Colonic mucosa (tissue), 4 donors: Measurements from ENCODE around the gene FNDC4. TPM values are rescaled to one million over a fixed set of nuclear protein-coding genes. Genes with fewer than 3 reads are reported as not detected.

Source experiments
- DNase-seq: peaks from one replicate; pipeline ENCODE4 v3.0.0-alpha.2; 2020
- H3K27ac ChIP-seq: fragments of 200-600 bp; one replicate; pipeline ENCODE4 v1.8.0; 2021
- H3K27me3 ChIP-seq: fragments of 200-600 bp; one replicate; pipeline ENCODE4 v1.8.0; 2021
- H3K36me3 ChIP-seq: fragments of 200-600 bp; one replicate; pipeline ENCODE4 v1.8.0; 2021
- H3K4me1 ChIP-seq: fragments of 200-600 bp; one replicate; pipeline ENCODE4 v1.8.0; 2021; ENCODE audit warnings: mild to moderate bottlenecking
- H3K4me3 ChIP-seq: fragments of 200-600 bp; one replicate; pipeline ENCODE4 v1.8.0; 2021
- H3K9ac ChIP-seq, 2 donors: one replicate each; pipeline ENCODE4 v1.7.0; 2013; ENCODE audit warnings: control low read depth in 2 of 2, low read depth in 2 of 2, low read length in 2 of 2
- H3K9me3 ChIP-seq: fragments of 200-600 bp; one replicate; pipeline ENCODE4 v1.8.0; 2021
- intact Hi-C: fragments of 100-400 bp; cut with DNase I; formaldehyde crosslinking; loops from one replicate; pipeline ENCODE4 v1.14.1; 2022
- total RNA-seq, 2 donors: library from RNA; stranded (reverse); fragmentation: NEBNext Ultra II Directional in 1 of 2; extraction: Animal tissue kit (Norgen Biotek cat#: 25700) in 1 of 2; gene quantifications; one replicate each; pipeline ENCODE4 v1.2.1, GENCODE V29; 2021
- TF ChIP-seq, protein P1 (sequence below): fragments of 200-600 bp; IDR thresholded peaks from one replicate; pipeline ENCODE4 v1.8.0; 2022; ENCODE audit warnings: antibody characterized with exemption, mild to moderate bottlenecking
- donor health status: healthy.
- donor health status: DM: no; HTN: no; CAD: no.
- donor health status: DM: no; HTN: no; CAD: no.

Gene FNDC4
- total RNA-seq, 2 donors from 2014 or later = 0.64 to 1.1 TPM

DNA sequence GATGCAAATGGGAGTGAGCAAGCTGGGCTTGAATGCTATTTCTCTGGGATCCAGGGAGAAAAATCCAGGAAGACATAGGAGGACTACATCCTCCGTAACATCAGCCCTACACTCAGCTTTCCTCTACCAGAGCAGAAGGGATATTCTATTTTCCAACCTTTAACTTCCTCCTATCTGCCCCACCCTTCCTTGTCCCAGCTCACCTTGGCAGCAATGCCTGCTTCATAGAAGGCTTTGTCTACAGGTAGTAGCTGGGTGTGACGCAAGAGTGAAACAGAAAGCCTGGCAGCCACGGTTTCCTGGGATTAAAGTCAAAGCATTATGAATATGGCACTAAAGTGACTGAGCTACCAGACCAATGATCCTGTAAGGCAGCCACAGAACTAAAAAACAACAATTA lies 48.9 kb downstream of the FNDC4 start:
- no peaks in the 10 kb centered on the region for H3K9me3 ChIP-seq
- intact Hi-C loops = no loop called here
- H3K9ac ChIP-seq = peak overlapping the region; percentile 48 to 64
- H3K4me3 ChIP-seq = peak overlapping the region; percentile 6
- TF ChIP-seq, protein P1, sequence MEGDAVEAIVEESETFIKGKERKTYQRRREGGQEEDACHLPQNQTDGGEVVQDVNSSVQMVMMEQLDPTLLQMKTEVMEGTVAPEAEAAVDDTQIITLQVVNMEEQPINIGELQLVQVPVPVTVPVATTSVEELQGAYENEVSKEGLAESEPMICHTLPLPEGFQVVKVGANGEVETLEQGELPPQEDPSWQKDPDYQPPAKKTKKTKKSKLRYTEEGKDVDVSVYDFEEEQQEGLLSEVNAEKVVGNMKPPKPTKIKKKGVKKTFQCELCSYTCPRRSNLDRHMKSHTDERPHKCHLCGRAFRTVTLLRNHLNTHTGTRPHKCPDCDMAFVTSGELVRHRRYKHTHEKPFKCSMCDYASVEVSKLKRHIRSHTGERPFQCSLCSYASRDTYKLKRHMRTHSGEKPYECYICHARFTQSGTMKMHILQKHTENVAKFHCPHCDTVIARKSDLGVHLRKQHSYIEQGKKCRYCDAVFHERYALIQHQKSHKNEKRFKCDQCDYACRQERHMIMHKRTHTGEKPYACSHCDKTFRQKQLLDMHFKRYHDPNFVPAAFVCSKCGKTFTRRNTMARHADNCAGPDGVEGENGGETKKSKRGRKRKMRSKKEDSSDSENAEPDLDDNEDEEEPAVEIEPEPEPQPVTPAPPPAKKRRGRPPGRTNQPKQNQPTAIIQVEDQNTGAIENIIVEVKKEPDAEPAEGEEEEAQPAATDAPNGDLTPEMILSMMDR = no peak
- peak; percentile 90 for DNase-seq
- H3K4me1 ChIP-seq = no peaks in the 10 kb centered on the region
- peak overlapping the region; percentile 91 for H3K27ac ChIP-seq
- no peaks in the 10 kb centered on the region for H3K36me3 ChIP-seq
- no peaks in the 10 kb centered on the region for H3K27me3 ChIP-seq

DNA sequence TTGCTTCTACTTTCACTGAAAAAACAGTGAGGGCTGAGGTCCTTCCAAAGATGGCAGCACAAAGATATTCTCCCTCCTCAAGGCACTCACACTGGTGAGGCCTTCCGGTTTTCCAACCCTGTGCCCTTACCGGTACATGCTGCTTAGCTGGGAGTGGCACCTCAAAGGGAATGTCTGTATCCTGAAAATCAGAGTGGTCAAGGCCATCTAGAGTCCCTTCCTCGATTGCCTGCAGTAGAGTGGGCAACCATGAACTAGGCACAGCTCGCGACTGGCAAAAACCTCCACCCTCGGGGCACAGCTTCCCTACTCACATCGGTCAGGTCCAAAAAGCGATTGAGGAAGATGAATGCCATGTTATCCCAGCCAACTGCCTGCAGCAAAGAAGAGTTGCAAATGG lies 49.4 kb downstream of the FNDC4 start:
- H3K9me3 ChIP-seq = no peaks in the 10 kb centered on the region
- no peaks in the 10 kb centered on the region for H3K4me1 ChIP-seq
- DNase-seq = peak; percentile 50
- H3K27me3 ChIP-seq = no peaks in the 10 kb centered on the region
- peak overlapping the region; percentile 6 for H3K4me3 ChIP-seq
- H3K27ac ChIP-seq = peak overlapping the region; percentile 91
- TF ChIP-seq, protein P1 = no peak
- intact Hi-C loops = no loop called here
- H3K9ac ChIP-seq = peak overlapping the region; percentile 48 to 64
- no peaks in the 10 kb centered on the region for H3K36me3 ChIP-seq

DNA sequence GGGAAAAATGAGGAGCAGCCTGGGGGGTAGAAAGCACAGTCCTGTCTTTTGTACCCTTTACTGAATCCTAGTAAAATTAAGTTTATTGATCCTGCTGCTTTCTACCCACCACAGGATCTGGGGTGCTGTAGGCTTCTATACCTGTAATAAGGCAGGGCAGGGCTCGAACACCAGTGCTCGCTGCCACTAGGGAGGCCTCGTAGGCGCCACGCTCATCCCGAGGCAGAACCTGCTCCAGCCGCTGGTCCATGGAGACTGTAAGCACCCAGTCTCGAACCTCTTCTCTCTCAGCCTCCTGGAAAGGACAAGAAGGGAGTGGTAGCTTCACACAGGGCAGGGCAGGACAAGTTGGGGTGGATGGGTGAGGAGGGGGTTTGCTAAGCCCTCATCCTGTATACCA lies 49.8 kb downstream of the FNDC4 start:
- Histone ChIP-seq H3K27ac (peak overlapping the region; percentile 91), H3K4me1 (no peaks in the 10 kb centered on the region), H3K27me3 (no peaks in the 10 kb centered on the region), H3K9ac (peak overlapping the region in 1 of 2 donors; percentile 48), H3K4me3 (no peak overlapping the region), H3K36me3 (peaks cover under 1% of the 10 kb centered on the region), H3K9me3 (no peaks in the 10 kb centered on the region)
- DNase-seq = no peak
- TF ChIP-seq, protein P1 = no peak
- intact Hi-C loops = no loop called here

DNA sequence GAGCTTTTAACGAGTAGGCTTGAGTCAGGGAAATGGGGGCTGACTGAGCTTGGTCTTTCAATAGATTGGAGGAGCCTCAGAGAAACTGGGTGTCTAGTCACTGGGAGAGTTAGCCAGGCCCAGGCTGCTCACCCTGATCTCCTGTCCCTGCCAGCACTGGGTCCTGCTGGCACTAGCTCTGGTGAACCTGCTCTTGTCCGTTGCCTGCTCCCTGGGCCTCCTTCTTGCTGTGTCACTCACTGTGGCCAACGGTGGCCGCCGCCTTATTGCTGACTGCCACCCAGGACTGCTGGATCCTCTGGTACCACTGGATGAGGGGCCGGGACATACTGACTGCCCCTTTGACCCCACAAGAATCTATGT lies 52.1 kb downstream of the FNDC4 start:
- peak overlapping the region; percentile 50 for H3K4me3 ChIP-seq
- peak overlapping the region; percentile 73 for H3K27ac ChIP-seq
- DNase-seq = peak; percentile 43
- no peaks in the 10 kb centered on the region for H3K27me3 ChIP-seq
- peak overlapping the region; percentile 52 to 84 for H3K9ac ChIP-seq
- H3K9me3 ChIP-seq = no peaks in the 10 kb centered on the region
- TF ChIP-seq, protein P1 = no peak
- peaks cover 5% of the 10 kb centered on the region for H3K36me3 ChIP-seq
- no peaks in the 10 kb centered on the region for H3K4me1 ChIP-seq
- intact Hi-C loops = no loop called here

DNA sequence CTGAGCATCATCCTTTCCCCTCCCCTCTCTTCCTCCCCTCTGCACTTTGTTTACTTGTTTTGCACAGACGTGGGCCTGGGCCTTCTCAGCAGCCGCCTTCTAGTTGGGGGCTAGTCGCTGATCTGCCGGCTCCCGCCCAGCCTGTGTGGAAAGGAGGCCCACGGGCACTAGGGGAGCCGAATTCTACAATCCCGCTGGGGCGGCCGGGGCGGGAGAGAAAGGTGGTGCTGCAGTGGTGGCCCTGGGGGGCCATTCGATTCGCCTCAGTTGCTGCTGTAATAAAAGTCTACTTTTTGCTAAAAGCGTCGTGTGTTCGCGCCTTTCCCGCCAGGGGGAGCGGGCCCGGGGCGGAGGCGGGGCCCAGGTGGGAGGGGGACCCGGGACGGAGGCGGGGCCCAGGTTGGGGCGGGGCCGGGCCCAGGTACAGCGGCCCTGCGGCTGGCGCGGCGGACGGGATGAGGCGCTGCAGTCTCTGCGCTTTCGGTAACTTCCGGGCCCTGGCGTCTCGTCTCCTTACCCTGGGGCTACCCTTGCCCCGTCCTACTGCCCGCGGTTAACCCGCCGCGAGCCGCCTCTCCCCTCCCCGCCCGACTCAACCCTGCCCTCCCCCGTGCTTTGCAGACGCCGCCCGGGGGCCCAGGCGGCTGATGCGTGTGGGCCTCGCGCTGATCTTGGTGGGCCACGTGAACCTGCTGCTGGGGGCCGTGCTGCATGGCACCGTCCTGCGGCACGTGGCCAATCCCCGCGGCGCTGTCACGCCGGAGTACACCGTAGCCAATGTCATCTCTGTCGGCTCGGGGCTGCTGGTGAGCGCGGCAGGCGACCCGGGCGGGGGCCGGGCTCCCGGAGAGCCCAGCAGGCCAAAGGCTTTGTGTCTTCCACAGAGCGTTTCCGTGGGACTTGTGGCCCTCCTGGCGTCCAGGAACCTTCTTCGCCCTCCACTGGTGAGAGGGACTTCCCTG lies 52.8 kb downstream of the FNDC4 start, which contains the start of gene KRTCAP3:
TSS of gene KRTCAP3 (plus strand) at position 424 of the 962 bp plus-strand sequence. CDS start at position 456, 32 bp downstream.
- Histone ChIP-seq H3K9ac (peak within 1 kb of the TSS; percentile 52 to 84), H3K36me3 (peaks cover 5% of the 10 kb centered on the region)

More for the DNA sequence above, 52.8 kb downstream of the FNDC4 start, which contains the start of gene KRTCAP3:
- peak within 1 kb of the TSS; percentile 50 for H3K4me3 ChIP-seq
- intact Hi-C loops = no loop called here
- TF ChIP-seq, protein P1 = peak; percentile 29
- H3K27me3 ChIP-seq = no peaks in the 10 kb centered on the region
- no peaks in the 10 kb centered on the region for H3K4me1 ChIP-seq
- no peaks in the 10 kb centered on the region for H3K9me3 ChIP-seq
- DNase-seq = peak; percentile 84
- peak within 1 kb of the TSS; percentile 73 for H3K27ac ChIP-seq

Other genes starting within 250 kb of the FNDC4 start
- not detected for gene SLC30A3, start 232.2 kb downstream of the FNDC4 start, total RNA-seq
- gene DNAJC5G, start 219.8 kb downstream of the FNDC4 start, total RNA-seq = not detected
- under 1 TPM in 1 of 2 donors, not detected in 1; 0.24 TPM for gene TRIM54, start 212.8 kb downstream of the FNDC4 start, total RNA-seq
- gene UCN, start 186.8 kb downstream of the FNDC4 start, total RNA-seq = 1 to 10 TPM in 1 of 2 donors, under 1 TPM in 1; 0.74 to 1.0 TPM
- gene MPV17, start 172.1 kb downstream of the FNDC4 start, total RNA-seq = 10 to 100 TPM; 35.0 to 58.3 TPM
- gene GTF3C2, start 138.4 kb downstream of the FNDC4 start, total RNA-seq = 10 to 100 TPM; 48.4 to 60.0 TPM
- 10 to 100 TPM; 34.5 to 35.4 TPM for gene EIF2B4, start 124.9 kb downstream of the FNDC4 start, total RNA-seq
- gene SNX17, start 124.6 kb downstream of the FNDC4 start, total RNA-seq = 10 to 100 TPM; 77.1 to 99.6 TPM
- gene ZNF513, start 114.5 kb downstream of the FNDC4 start, total RNA-seq = 10 to 100 TPM; 21.7 to 24.5 TPM
- 100 to 1,000 TPM in 1 of 2 donors, 10 to 100 TPM in 1; 63.0 to 119 TPM for gene PPM1G, start 85.6 kb downstream of the FNDC4 start, total RNA-seq
- gene NRBP1, start 66.6 kb downstream of the FNDC4 start, total RNA-seq = 10 to 100 TPM; 69.6 to 87.7 TPM
- 100 to 1,000 TPM in 1 of 2 donors, 10 to 100 TPM in 1; 91.8 to 147 TPM for gene KRTCAP3, start 52.8 kb downstream of the FNDC4 start, total RNA-seq
- 10 to 100 TPM; 34.7 to 52.6 TPM for gene IFT172, start 5.5 kb downstream of the FNDC4 start, total RNA-seq
- gene GCKR, start 1.6 kb upstream of the FNDC4 start, total RNA-seq = under 1 TPM; 0.22 to 0.40 TPM
- 10 to 100 TPM; 13.8 to 14.6 TPM for gene ZNF512, start 87.8 kb upstream of the FNDC4 start, total RNA-seq
- 1 to 10 TPM; 2.8 to 2.9 TPM for gene CCDC121, start 133.8 kb upstream of the FNDC4 start, total RNA-seq
- gene GPN1, start 133.8 kb upstream of the FNDC4 start, total RNA-seq = 10 to 100 TPM; 23.4 to 27.6 TPM
- 10 to 100 TPM; 20.8 to 23.9 TPM for gene SUPT7L, start 168.4 kb upstream of the FNDC4 start, total RNA-seq
- gene SLC4A1AP, start 168.7 kb upstream of the FNDC4 start, total RNA-seq = 10 to 100 TPM; 16.1 to 17.1 TPM